ENCODE data around the gene TAF1B.

Gene TAF1B

GRCh38 chr2:9815844-9816279 lies 27.4 kb upstream of the TAF1B start:
- peaks cover 3% of the 10 kb centered on the region for H3K4me1 ChIP-seq (ENCODE audit: control insufficient read depth, insufficient read depth, low read length)
- no peaks in the 10 kb centered on the region for H3K36me3 ChIP-seq (ENCODE audit: control insufficient read depth, insufficient read depth, low read length)
- H3K4me3 ChIP-seq (ENCODE audit: insufficient read depth, low read depth, low read length): no peak overlapping the region
- H3K27ac ChIP-seq (ENCODE audit: insufficient read depth, low read depth, low read length, poor library complexity, severe bottlenecking): no peak overlapping the region
- no peaks in the 10 kb centered on the region for H3K27me3 ChIP-seq (ENCODE audit: control insufficient read depth, insufficient read depth, low read length, poor library complexity, severe bottlenecking)
- 93 to 96% methylated on average over 16 to 17 of the region's 17 CpGs for WGBS, 2 experiments
- H3K9me3 ChIP-seq (ENCODE audit: control insufficient read depth, low read length): no peaks in the 10 kb centered on the region

GRCh38 chr2:9818097-9818496 lies 25.2 kb upstream of the TAF1B start:
- Histone ChIP-seq H3K4me3 (ENCODE audit: insufficient read depth, low read depth, low read length) (no peak overlapping the region), H3K27me3 (ENCODE audit: control insufficient read depth, insufficient read depth, low read length, poor library complexity, severe bottlenecking) (no peaks in the 10 kb centered on the region), H3K36me3 (ENCODE audit: control insufficient read depth, insufficient read depth, low read length) (no peaks in the 10 kb centered on the region), H3K27ac (ENCODE audit: insufficient read depth, low read depth, low read length, poor library complexity, severe bottlenecking) (no peak overlapping the region), H3K4me1 (ENCODE audit: control insufficient read depth, insufficient read depth, low read length) (peaks cover 3% of the 10 kb centered on the region), H3K9me3 (ENCODE audit: control insufficient read depth, low read length) (no peaks in the 10 kb centered on the region)
- WGBS, 2 experiments: 94 to 100% methylated on average over 2 of the region's 2 CpGs

GRCh38 chr2:9819551-9819950 lies 23.7 kb upstream of the TAF1B start:
- H3K9me3 ChIP-seq (ENCODE audit: control insufficient read depth, low read length): no peaks in the 10 kb centered on the region
- no peaks in the 10 kb centered on the region for H3K36me3 ChIP-seq (ENCODE audit: control insufficient read depth, insufficient read depth, low read length)
- WGBS, 2 experiments: 94% methylated on average over 13 of the region's 13 CpGs
- H3K27ac ChIP-seq (ENCODE audit: insufficient read depth, low read depth, low read length, poor library complexity, severe bottlenecking): no peak overlapping the region
- no peaks in the 10 kb centered on the region for H3K27me3 ChIP-seq (ENCODE audit: control insufficient read depth, insufficient read depth, low read length, poor library complexity, severe bottlenecking)
- no peaks in the 10 kb centered on the region for H3K4me1 ChIP-seq (ENCODE audit: control insufficient read depth, insufficient read depth, low read length)
- no peak overlapping the region for H3K4me3 ChIP-seq (ENCODE audit: insufficient read depth, low read depth, low read length)

GRCh38 chr2:9820020-9820973 lies 23.0 kb upstream of the TAF1B start:
- Histone ChIP-seq H3K9me3 (ENCODE audit: control insufficient read depth, low read length) (no peaks in the 10 kb centered on the region), H3K27me3 (ENCODE audit: control insufficient read depth, insufficient read depth, low read length, poor library complexity, severe bottlenecking) (no peaks in the 10 kb centered on the region), H3K4me1 (ENCODE audit: control insufficient read depth, insufficient read depth, low read length) (no peaks in the 10 kb centered on the region), H3K27ac (ENCODE audit: insufficient read depth, low read depth, low read length, poor library complexity, severe bottlenecking) (no peak overlapping the region), H3K36me3 (ENCODE audit: control insufficient read depth, insufficient read depth, low read length) (no peaks in the 10 kb centered on the region), H3K4me3 (ENCODE audit: insufficient read depth, low read depth, low read length) (no peak overlapping the region)
- 85 to 86% methylated on average over 31 of the region's 32 CpGs for WGBS, 2 experiments

GRCh38 chr2:9821805-9822445 lies 21.3 kb upstream of the TAF1B start:
- Histone ChIP-seq H3K4me3 (ENCODE audit: insufficient read depth, low read depth, low read length) (no peak overlapping the region), H3K27me3 (ENCODE audit: control insufficient read depth, insufficient read depth, low read length, poor library complexity, severe bottlenecking) (no peaks in the 10 kb centered on the region)
- 92 to 93% methylated on average over 12 of the region's 12 CpGs for WGBS, 2 experiments

GRCh38 chr2:9824441-9824840 lies 18.8 kb upstream of the TAF1B start:
- no peaks in the 10 kb centered on the region for H3K4me1 ChIP-seq (ENCODE audit: control insufficient read depth, insufficient read depth, low read length)

More at GRCh38 chr2:9821805-9822445, 21.3 kb upstream of the TAF1B start:
- Histone ChIP-seq H3K4me1 (ENCODE audit: control insufficient read depth, insufficient read depth, low read length) (no peaks in the 10 kb centered on the region), H3K27ac (ENCODE audit: insufficient read depth, low read depth, low read length, poor library complexity, severe bottlenecking) (no peak overlapping the region), H3K36me3 (ENCODE audit: control insufficient read depth, insufficient read depth, low read length) (no peaks in the 10 kb centered on the region), H3K9me3 (ENCODE audit: control insufficient read depth, low read length) (no peaks in the 10 kb centered on the region)

GRCh38 chr2:9824956-9825720 lies 18.1 kb upstream of the TAF1B start:
- H3K36me3 ChIP-seq (ENCODE audit: control insufficient read depth, insufficient read depth, low read length): no peaks in the 10 kb centered on the region
- no peak overlapping the region for H3K4me3 ChIP-seq (ENCODE audit: insufficient read depth, low read depth, low read length)
- no peaks in the 10 kb centered on the region for H3K27me3 ChIP-seq (ENCODE audit: control insufficient read depth, insufficient read depth, low read length, poor library complexity, severe bottlenecking)
- H3K9me3 ChIP-seq (ENCODE audit: control insufficient read depth, low read length): no peaks in the 10 kb centered on the region
- 90 to 93% methylated on average over 5 of the region's 5 CpGs for WGBS, 2 experiments
- no peaks in the 10 kb centered on the region for H3K4me1 ChIP-seq (ENCODE audit: control insufficient read depth, insufficient read depth, low read length)
- H3K27ac ChIP-seq (ENCODE audit: insufficient read depth, low read depth, low read length, poor library complexity, severe bottlenecking): no peak overlapping the region

More at GRCh38 chr2:9824441-9824840, 18.8 kb upstream of the TAF1B start:
- no peak overlapping the region for H3K27ac ChIP-seq (ENCODE audit: insufficient read depth, low read depth, low read length, poor library complexity, severe bottlenecking)
- no peaks in the 10 kb centered on the region for H3K36me3 ChIP-seq (ENCODE audit: control insufficient read depth, insufficient read depth, low read length)
- WGBS, 2 experiments: 94 to 96% methylated on average over 3 of the region's 3 CpGs
- no peaks in the 10 kb centered on the region for H3K27me3 ChIP-seq (ENCODE audit: control insufficient read depth, insufficient read depth, low read length, poor library complexity, severe bottlenecking)
- no peak overlapping the region for H3K4me3 ChIP-seq (ENCODE audit: insufficient read depth, low read depth, low read length)
- no peaks in the 10 kb centered on the region for H3K9me3 ChIP-seq (ENCODE audit: control insufficient read depth, low read length)

- Histone ChIP-seq H3K27ac (ENCODE audit: insufficient read depth, low read depth, low read length, poor library complexity, severe bottlenecking) (no peak overlapping the region), H3K27me3 (ENCODE audit: control insufficient read depth, insufficient read depth, low read length, poor library complexity, severe bottlenecking) (no peaks in the 10 kb centered on the region)
- WGBS, 2 experiments: 87 to 90% methylated on average over 4 of the region's 4 CpGs
Observed at GRCh38 chr2:9826208-9826607, 17.1 kb upstream of the TAF1B start.

GRCh38 chr2:9830685-9831410 lies 12.4 kb upstream of the TAF1B start:
- no peaks in the 10 kb centered on the region for H3K27me3 ChIP-seq (ENCODE audit: control insufficient read depth, insufficient read depth, low read length, poor library complexity, severe bottlenecking)
- no peaks in the 10 kb centered on the region for H3K36me3 ChIP-seq (ENCODE audit: control insufficient read depth, insufficient read depth, low read length)
- H3K9me3 ChIP-seq (ENCODE audit: control insufficient read depth, low read length): no peaks in the 10 kb centered on the region
- no peak overlapping the region for H3K4me3 ChIP-seq (ENCODE audit: insufficient read depth, low read depth, low read length)
- WGBS, 2 experiments: 73 to 74% methylated on average over 5 of the region's 5 CpGs
- H3K4me1 ChIP-seq (ENCODE audit: control insufficient read depth, insufficient read depth, low read length): no peaks in the 10 kb centered on the region
- no peak overlapping the region for H3K27ac ChIP-seq (ENCODE audit: insufficient read depth, low read depth, low read length, poor library complexity, severe bottlenecking)

More at GRCh38 chr2:9826208-9826607, 17.1 kb upstream of the TAF1B start:
- Histone ChIP-seq H3K4me1 (ENCODE audit: control insufficient read depth, insufficient read depth, low read length) (no peaks in the 10 kb centered on the region), H3K4me3 (ENCODE audit: insufficient read depth, low read depth, low read length) (no peak overlapping the region), H3K9me3 (ENCODE audit: control insufficient read depth, low read length) (no peaks in the 10 kb centered on the region), H3K36me3 (ENCODE audit: control insufficient read depth, insufficient read depth, low read length) (no peaks in the 10 kb centered on the region)
